GM18511 (cell line): ENCODE results near the gene UBC.
A peak's percentile ranks its signal among the peaks of the same experiment; 100 is the strongest.
"Not testable (repeated sequence)": the region's sequence is repeated elsewhere in the genome, so short reads cannot be mapped to it uniquely, and the experiment has no call there.

Experiments
- ATAC-seq: cut with Tn5 transposase; IDR thresholded peaks from one replicate; pipeline ENCODE4 v1.9.1; 2021; ENCODE audit warnings: mild to moderate bottlenecking, moderate library complexity; ENCODE audit not compliant: unreplicated experiment

The UBC gene

GRCh38 chr12:124915239-124916236, 1.1 kb upstream of the UBC start:
- ATAC-seq, result peak; percentile 4

- ATAC-seq, result peak; percentile 24
These were observed 717 bp downstream of the UBC start for GRCh38 chr12:124913474-124914391.

GRCh38 chr12:124912529-124913287, 1.7 kb downstream of the UBC start:
- not testable (repeated sequence) for ATAC-seq

- not testable (repeated sequence) for ATAC-seq
These were observed 2.9 kb downstream of the UBC start for GRCh38 chr12:124911521-124911920.

- ATAC-seq, result no peak
These were observed 3.6 kb downstream of the UBC start for GRCh38 chr12:124910561-124911478.

- ATAC-seq, result no peak
These were observed 4.5 kb downstream of the UBC start for GRCh38 chr12:124909831-124910560.

- peak; percentile 70 for ATAC-seq
These were observed 7.7 kb downstream of the UBC start for GRCh38 chr12:124906606-124907261.

GRCh38 chr12:124904306-124905098, 9.9 kb downstream of the UBC start:
- no peak for ATAC-seq

GRCh38 chr12:124902916-124903315, 11.5 kb downstream of the UBC start:
- peak; percentile 37 for ATAC-seq

- no peak for ATAC-seq
These were observed 13.4 kb downstream of the UBC start for GRCh38 chr12:124901003-124901402.

- ATAC-seq, result not testable (repeated sequence)
These were observed 14.1 kb downstream of the UBC start for GRCh38 chr12:124900345-124900795.

- no peak for ATAC-seq
These were observed 15.5 kb downstream of the UBC start for GRCh38 chr12:124898923-124899294.

- ATAC-seq, result peak; percentile 54
These were observed 16.1 kb downstream of the UBC start for GRCh38 chr12:124898200-124898922.

- no peak for ATAC-seq
These were observed 18.0 kb downstream of the UBC start for GRCh38 chr12:124896461-124896860.

GRCh38 chr12:124893792-124894516, 20.5 kb downstream of the UBC start:
- ATAC-seq, result peak; percentile 75

- ATAC-seq, result no peak
These were observed 26.2 kb downstream of the UBC start for GRCh38 chr12:124888260-124888659.
